GM12864 (cell line): ENCODE measurements around the gene YRDC.

Experiments
- DNase-seq: peaks from one replicate; pipeline ENCODE4 v3.0.0-alpha.2; 2011; ENCODE audit warnings: low read depth
- H3K4me3 ChIP-seq: 2 replicates; pipeline ENCODE4 v1.5.1; 2011; ENCODE audit warnings: mild to moderate bottlenecking, low read depth, low read length, control low read depth
- CTCF ChIP-seq: IDR thresholded peaks from 2 replicates; pipeline ENCODE4 v1.5.1; 2011; ENCODE audit warnings: low read depth, mild to moderate bottlenecking, moderate library complexity, low read length, control low read depth, inconsistent platforms; ENCODE audit errors: missing control alignments

The YRDC gene

GRCh38 chr1:37849480-37849879, 41.5 kb upstream of the YRDC start:
- no peak for DNase-seq
- TF ChIP-seq CTCF: no peak
- no peak overlapping the region for H3K4me3 ChIP-seq

- TF ChIP-seq CTCF: no peak
- DNase-seq: no peak
- H3K4me3 ChIP-seq: no peak overlapping the region
These were observed 38.8 kb upstream of the YRDC start for GRCh38 chr1:37846647-37847339.

- H3K4me3 ChIP-seq: no peak overlapping the region
- no peak for TF ChIP-seq CTCF
- no peak for DNase-seq
These were observed 37.8 kb upstream of the YRDC start for GRCh38 chr1:37845786-37846185.

GRCh38 chr1:37845049-37845646, 37.1 kb upstream of the YRDC start:
- no peak overlapping the region for H3K4me3 ChIP-seq
- TF ChIP-seq CTCF: no peak
- DNase-seq: no peak

- no peak for DNase-seq
- H3K4me3 ChIP-seq: no peak overlapping the region
- no peak for TF ChIP-seq CTCF
These were observed 36.5 kb upstream of the YRDC start for GRCh38 chr1:37844536-37844935.

- no peak for TF ChIP-seq CTCF
- DNase-seq: no peak
- no peak overlapping the region for H3K4me3 ChIP-seq
These were observed 33.6 kb upstream of the YRDC start for GRCh38 chr1:37841652-37842051.

- no peak for TF ChIP-seq CTCF
- no peak for DNase-seq
- no peak overlapping the region for H3K4me3 ChIP-seq
These were observed 32.7 kb upstream of the YRDC start for GRCh38 chr1:37840711-37841110.
